GM12878 (cell line): ENCODE measurements around the gene HPSE2. TPM values are rescaled to one million over a fixed set of nuclear protein-coding genes. Genes with fewer than 3 reads are reported as not detected.

Experiments used
- ATAC-seq: fragments of 200-7000 bp; cut with Tn5 transposase; 3 replicates; pipeline ENCODE4 v1.9.1; 2020; ENCODE audit warnings: mild to moderate bottlenecking, moderate library complexity
- BruUV-seq: library from RNA; stranded (reverse); fragments of 400-500 nt; replicated peaks from 2 replicates; lab custom pipeline; 2021; lab: Mats Ljungman, UMichigan
- CTCF ChIA-PET: fragments of 300-600 bp; sonication (Branson Sonifier 250); formaldehyde crosslinking; extraction: SDS; loops from one replicate; lab custom pipeline; 2021; ENCODE audit warnings: inconsistent platforms; lab: Yijun Ruan, JAX
- POLR2A ChIA-PET: fragments of 350-600 bp; formaldehyde crosslinking; extraction: SDS; loops from one replicate; lab custom pipeline; 2021; ENCODE audit warnings: inconsistent platforms; lab: Charles Lee
- RAD21 ChIA-PET: fragments of 300-600 bp; sonication (Branson Sonifier 250); formaldehyde crosslinking; loops from one replicate; lab custom pipeline; 2023; ENCODE audit warnings: antibody characterized with exemption; ENCODE audit not compliant: unreplicated experiment; lab: Charles Lee
- SMC1A ChIA-PET: fragments of 300-600 bp; sonication (Branson Sonifier 250); formaldehyde crosslinking; loops from one replicate; lab custom pipeline; 2023; ENCODE audit not compliant: unreplicated experiment, uncharacterized antibody; lab: Charles Lee
- DNase-seq: peaks from one replicate; pipeline ENCODE4 v3.0.0-alpha.2; 2011; ENCODE audit warnings: low read depth, low spot score
- FAIRE-seq: peaks from 3 replicates; lab custom pipeline; 2011; peaks lifted over from hg19 to GRCh38; lab: Jason Lieb, UNC
- H2AFZ ChIP-seq: 2 replicates; pipeline ENCODE4 v1.6.0; 2011; ENCODE audit warnings: low read depth, low read length, control low read depth; ENCODE audit not compliant: control insufficient read depth
- H3K27ac ChIP-seq: 2 replicates; pipeline ENCODE4 v1.5.1; 2011; ENCODE audit warnings: control low read depth; ENCODE audit not compliant: control insufficient read depth, insufficient read depth
- H3K27me3 ChIP-seq, 2 experiments: replicated peaks in 1 of 2; 2 replicates each; pipeline versions ENCODE4 v1.6.0 to v1.6.1; 2011; ENCODE audit warnings: low read length in 1 of 2; ENCODE audit not compliant: control insufficient read depth in 2 of 2, insufficient read depth in 2 of 2
- H3K36me3 ChIP-seq, 2 experiments: 2 replicates each; pipeline ENCODE4 v1.5.1; 2011; ENCODE audit warnings: low read length in 1 of 2; ENCODE audit not compliant: control insufficient read depth in 2 of 2, insufficient read depth in 2 of 2
- H3K4me1 ChIP-seq: 2 replicates; pipeline ENCODE4 v1.6.1; 2011; ENCODE audit warnings: mild to moderate bottlenecking, low read length, moderate library complexity, mixed read lengths; ENCODE audit not compliant: control insufficient read depth, insufficient read depth
- H3K4me2 ChIP-seq: 2 replicates; pipeline ENCODE4 v1.6.0; 2011; ENCODE audit warnings: control low read depth; ENCODE audit not compliant: control insufficient read depth, insufficient read depth
- H3K4me3 ChIP-seq: fragments of 200-600 bp; sonication (generic); 2 replicates; pipeline ENCODE4 v1.5.1; 2016
- H3K79me2 ChIP-seq: 2 replicates; pipeline ENCODE4 v1.6.0; 2011; ENCODE audit warnings: low read length; ENCODE audit not compliant: control insufficient read depth, insufficient read depth
- H3K9ac ChIP-seq: 2 replicates; pipeline ENCODE4 v1.8.0; 2011; ENCODE audit warnings: low read length, control low read depth, mixed read lengths; ENCODE audit not compliant: control insufficient read depth, insufficient read depth
- H3K9me3 ChIP-seq: replicated peaks from 3 replicates; pipeline ENCODE4 v1.5.1; 2011; ENCODE audit warnings: mild to moderate bottlenecking, low read length; ENCODE audit not compliant: control insufficient read depth, insufficient read depth
- H4K20me1 ChIP-seq: 2 replicates; pipeline ENCODE4 v1.6.0; 2011; ENCODE audit not compliant: control insufficient read depth, insufficient read depth
- ETV6 ChIP-seq, 2 experiments: fragments of 450-650 bp in 1 of 2; IDR thresholded peaks in 1 of 2; conservative IDR thresholded peaks in 1 of 2; 2 replicates each; pipeline ENCODE4 v1.6.1; 2014; ENCODE audit warnings: antibody characterized with exemption in 1 of 2, borderline replicate concordance in 1 of 2, low read depth in 1 of 2, mild to moderate bottlenecking in 1 of 2, moderate library complexity in 1 of 2
- MYB ChIP-seq: fragments of 150-350 bp; IDR thresholded peaks from 2 replicates; pipeline ENCODE4 v1.6.1; 2014; ENCODE audit warnings: mild to moderate bottlenecking, low read depth, low read length, borderline replicate concordance
- PAX5 ChIP-seq: IDR thresholded peaks from 2 replicates; pipeline ENCODE4 v1.6.1; 2011; ENCODE audit warnings: low read depth, low read length, borderline replicate concordance
- POU2F2 ChIP-seq: IDR thresholded peaks from 3 replicates; pipeline ENCODE4 v1.6.1; 2011; ENCODE audit warnings: low read depth, mild to moderate bottlenecking, low read length, borderline replicate concordance
- SPI1 ChIP-seq: IDR thresholded peaks from 2 replicates; pipeline ENCODE4 v1.6.1; 2011; ENCODE audit warnings: low read depth, mild to moderate bottlenecking, low read length, moderate library complexity, borderline replicate concordance; ENCODE audit not compliant: insufficient read depth
- SREBF1 ChIP-seq: IDR thresholded peaks from 2 replicates; pipeline ENCODE4 v1.6.1; 2012; ENCODE audit warnings: mild to moderate bottlenecking, low read length
- STAT1 ChIP-seq: fragments of 450-650 bp; conservative IDR thresholded peaks from 2 replicates; pipeline ENCODE4 v1.6.1; 2014; ENCODE audit warnings: antibody characterized with exemption, mild to moderate bottlenecking
- ZNF207 ChIP-seq: fragments of 450-650 bp; IDR thresholded peaks from 2 replicates; pipeline ENCODE4 v1.6.1; 2014; ENCODE audit warnings: antibody characterized with exemption, mild to moderate bottlenecking, borderline replicate concordance
- ZNF384 ChIP-seq: IDR thresholded peaks from 2 replicates; pipeline ENCODE4 v1.6.1; 2012; ENCODE audit warnings: low read depth, mild to moderate bottlenecking, low read length, improper control_type of control experiment, borderline replicate concordance
- ZNF622 ChIP-seq: fragments of 450-650 bp; IDR thresholded peaks from 2 replicates; pipeline ENCODE4 v1.6.1; 2017; ENCODE audit warnings: mild to moderate bottlenecking, inconsistent platforms
- WGBS: methylation state at CpG from one replicate; pipeline ENCODE4 v1.1.6; 2016; ENCODE audit warnings: low lambda C conversion rate; ENCODE audit not compliant: insufficient replicate concordance, insufficient coverage; ENCODE audit errors: missing lambda C conversion rate; 5-methylcytosine and 5-hydroxymethylcytosine counted together
- in situ Hi-C: fragments of 300-500 bp; cut with MboI; formaldehyde crosslinking; loops from 9 replicates; pipeline ENCODE4 v1.14.3; 2018; ENCODE audit warnings: mixed read lengths
- intact Hi-C: fragments of 100-400 bp; cut with micrococcal nuclease; formaldehyde crosslinking; loops from one replicate; pipeline ENCODE4 v1.14.2; 2022; ENCODE audit not compliant: unreplicated experiment
- polyA plus RNA-seq, 11 experiments: library from polyadenylated mRNA; depleted of rRNA in 4 of 11; unstranded in 6 of 11; stranded (reverse) in 5 of 11; fragments of >200 nt; fragmentation: Nextera tagmentation in 4 of 11; fragmentation: Illumina TruSeq in 1 of 11; extraction: Ambion mirVana in 4 of 11; extraction: Trizol in 1 of 11; gene quantifications; 1 replicate in 1 of 11; 2 replicates in 10 of 11; pipeline versions ENCODE4 v1.2.1 to v1.2.3, GENCODE V29; 2011 to 2016; ENCODE audit warnings: inconsistent platforms in 2 of 11, missing spikeins in 2 of 11, low read depth in 1 of 11
- total RNA-seq, 4 experiments: library from RNA; depleted of rRNA in 3 of 4; stranded (reverse); fragments of >200 nt in 3 of 4; fragmentation: Illumina TruSeq in 1 of 4; extraction: Trizol in 1 of 4; gene quantifications; 2 replicates each; pipeline versions ENCODE4 v1.2.1 to v1.2.3, GENCODE V29; 2013 to 2021
- TF ChIP-seq, protein P1 (sequence below): IDR thresholded peaks from 2 replicates; pipeline ENCODE4 v1.6.1; 2011; ENCODE audit warnings: borderline replicate concordance, low read depth, mild to moderate bottlenecking, moderate library complexity, mixed read lengths, low read length; ENCODE audit not compliant: insufficient read depth; ENCODE audit errors: extremely low read length
- TF ChIP-seq, protein P2 (sequence below): fragments of 450-650 bp; conservative IDR thresholded peaks from 2 replicates; pipeline ENCODE4 v1.6.1; 2017; ENCODE audit warnings: mild to moderate bottlenecking, moderate library complexity
- TF ChIP-seq, protein P3 (sequence below): IDR thresholded peaks from 2 replicates; pipeline ENCODE4 v1.6.1; 2012; ENCODE audit warnings: mild to moderate bottlenecking, low read depth, low read length

Gene HPSE2
- total and polyA plus RNA-seq, 10 of the 15 experiments (the other 5 are each of a cell fraction or from before 2014, with no cell fraction given) = 0.06 TPM; not detected in 9

GRCh38 chr10:98878921-98879320 is 356.7 kb downstream of the HPSE2 start:
- Histone ChIP-seq H3K79me2 (no peaks in the 10 kb centered on the region), H3K9me3 (no peaks in the 10 kb centered on the region), H4K20me1 (no peaks in the 10 kb centered on the region), H3K4me1 (no peaks in the 10 kb centered on the region), H3K27me3 (no peaks in the 10 kb centered on the region), H3K36me3 (no peaks in the 10 kb centered on the region), H3K4me2 (no peak overlapping the region), H2AFZ (no peak overlapping the region), H3K4me3 (no peak overlapping the region), H3K9ac (no peak overlapping the region)
- SMC1A ChIA-PET = no interaction called here
- BruUV-seq = no TSS peak
- RAD21 ChIA-PET = no interaction called here
- FAIRE-seq (no peak), DNase-seq (no peak)
- WGBS = 0% methylated on average over 2 of the region's 2 CpGs
- intact Hi-C loops = no loop called here
- TF ChIP-seq MYB = no peak
- no peak for TF ChIP-seq STAT1
- TF ChIP-seq ZNF384 = no peak
- no peak for TF ChIP-seq ZNF622
- TF ChIP-seq, protein P1, sequence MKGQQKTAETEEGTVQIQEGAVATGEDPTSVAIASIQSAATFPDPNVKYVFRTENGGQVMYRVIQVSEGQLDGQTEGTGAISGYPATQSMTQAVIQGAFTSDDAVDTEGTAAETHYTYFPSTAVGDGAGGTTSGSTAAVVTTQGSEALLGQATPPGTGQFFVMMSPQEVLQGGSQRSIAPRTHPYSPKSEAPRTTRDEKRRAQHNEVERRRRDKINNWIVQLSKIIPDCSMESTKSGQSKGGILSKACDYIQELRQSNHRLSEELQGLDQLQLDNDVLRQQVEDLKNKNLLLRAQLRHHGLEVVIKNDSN = no peak
- TF ChIP-seq, protein P2, sequence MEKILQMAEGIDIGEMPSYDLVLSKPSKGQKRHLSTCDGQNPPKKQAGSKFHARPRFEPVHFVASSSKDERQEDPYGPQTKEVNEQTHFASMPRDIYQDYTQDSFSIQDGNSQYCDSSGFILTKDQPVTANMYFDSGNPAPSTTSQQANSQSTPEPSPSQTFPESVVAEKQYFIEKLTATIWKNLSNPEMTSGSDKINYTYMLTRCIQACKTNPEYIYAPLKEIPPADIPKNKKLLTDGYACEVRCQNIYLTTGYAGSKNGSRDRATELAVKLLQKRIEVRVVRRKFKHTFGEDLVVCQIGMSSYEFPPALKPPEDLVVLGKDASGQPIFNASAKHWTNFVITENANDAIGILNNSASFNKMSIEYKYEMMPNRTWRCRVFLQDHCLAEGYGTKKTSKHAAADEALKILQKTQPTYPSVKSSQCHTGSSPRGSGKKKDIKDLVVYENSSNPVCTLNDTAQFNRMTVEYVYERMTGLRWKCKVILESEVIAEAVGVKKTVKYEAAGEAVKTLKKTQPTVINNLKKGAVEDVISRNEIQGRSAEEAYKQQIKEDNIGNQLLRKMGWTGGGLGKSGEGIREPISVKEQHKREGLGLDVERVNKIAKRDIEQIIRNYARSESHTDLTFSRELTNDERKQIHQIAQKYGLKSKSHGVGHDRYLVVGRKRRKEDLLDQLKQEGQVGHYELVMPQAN = no peak
- TF ChIP-seq ETV6 (conservative IDR thresholded peaks at IDR 0.05 in 1 of 2, IDR thresholded peaks at IDR 0.05 in 1 of 2; ENCODE audit: borderline replicate concordance in 1 of 2, low read depth in 1 of 2) = no peak
- no peak for TF ChIP-seq SPI1
- TF ChIP-seq ZNF207 = no peak
- TF ChIP-seq, protein P3, sequence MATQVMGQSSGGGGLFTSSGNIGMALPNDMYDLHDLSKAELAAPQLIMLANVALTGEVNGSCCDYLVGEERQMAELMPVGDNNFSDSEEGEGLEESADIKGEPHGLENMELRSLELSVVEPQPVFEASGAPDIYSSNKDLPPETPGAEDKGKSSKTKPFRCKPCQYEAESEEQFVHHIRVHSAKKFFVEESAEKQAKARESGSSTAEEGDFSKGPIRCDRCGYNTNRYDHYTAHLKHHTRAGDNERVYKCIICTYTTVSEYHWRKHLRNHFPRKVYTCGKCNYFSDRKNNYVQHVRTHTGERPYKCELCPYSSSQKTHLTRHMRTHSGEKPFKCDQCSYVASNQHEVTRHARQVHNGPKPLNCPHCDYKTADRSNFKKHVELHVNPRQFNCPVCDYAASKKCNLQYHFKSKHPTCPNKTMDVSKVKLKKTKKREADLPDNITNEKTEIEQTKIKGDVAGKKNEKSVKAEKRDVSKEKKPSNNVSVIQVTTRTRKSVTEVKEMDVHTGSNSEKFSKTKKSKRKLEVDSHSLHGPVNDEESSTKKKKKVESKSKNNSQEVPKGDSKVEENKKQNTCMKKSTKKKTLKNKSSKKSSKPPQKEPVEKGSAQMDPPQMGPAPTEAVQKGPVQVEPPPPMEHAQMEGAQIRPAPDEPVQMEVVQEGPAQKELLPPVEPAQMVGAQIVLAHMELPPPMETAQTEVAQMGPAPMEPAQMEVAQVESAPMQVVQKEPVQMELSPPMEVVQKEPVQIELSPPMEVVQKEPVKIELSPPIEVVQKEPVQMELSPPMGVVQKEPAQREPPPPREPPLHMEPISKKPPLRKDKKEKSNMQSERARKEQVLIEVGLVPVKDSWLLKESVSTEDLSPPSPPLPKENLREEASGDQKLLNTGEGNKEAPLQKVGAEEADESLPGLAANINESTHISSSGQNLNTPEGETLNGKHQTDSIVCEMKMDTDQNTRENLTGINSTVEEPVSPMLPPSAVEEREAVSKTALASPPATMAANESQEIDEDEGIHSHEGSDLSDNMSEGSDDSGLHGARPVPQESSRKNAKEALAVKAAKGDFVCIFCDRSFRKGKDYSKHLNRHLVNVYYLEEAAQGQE = no peak
- no peak for TF ChIP-seq PAX5
- no peak for TF ChIP-seq POU2F2
- TF ChIP-seq SREBF1 = no peak
- TF ChIP-seq, all 136 proteins: peak for 0
- in situ Hi-C loops = no loop called here
- no peak for ATAC-seq
- ChIA-PET POLR2A (no interaction called here), CTCF (no interaction called here)
- no peak overlapping the region for H3K27ac ChIP-seq
